Activated naive CD4-positive, alpha-beta T cell treated with Interleukin-2 at 50 U/mL for 16 hours (primary cell): Measurements from ENCODE around the gene PUM1.

Source experiments
- DNase-seq: peaks from one replicate; pipeline ENCODE4 v3.0.0-alpha.2; 2020

The PUM1 gene

GRCh38 chr1:30904962-30905335 is 160.6 kb downstream of the PUM1 start:
- no peak for DNase-seq

- no peak for DNase-seq
Observed at GRCh38 chr1:30904191-30904961, 161.1 kb downstream of the PUM1 start.

- DNase-seq = no peak
Observed at GRCh38 chr1:30903343-30904034, 162.0 kb downstream of the PUM1 start.

GRCh38 chr1:30902593-30903290 is 162.8 kb downstream of the PUM1 start:
- no peak for DNase-seq

GRCh38 chr1:30901798-30902581 is 163.5 kb downstream of the PUM1 start:
- no peak for DNase-seq

- DNase-seq = no peak
Observed at GRCh38 chr1:30900931-30901560, 164.5 kb downstream of the PUM1 start.

GRCh38 chr1:30900486-30900885 is 165.0 kb downstream of the PUM1 start:
- DNase-seq = no peak

- no peak for DNase-seq
Observed at GRCh38 chr1:30899577-30900389, 165.7 kb downstream of the PUM1 start.

- DNase-seq = no peak
Observed at GRCh38 chr1:30898031-30898815, 167.3 kb downstream of the PUM1 start.

GRCh38 chr1:30896905-30897304 is 168.6 kb downstream of the PUM1 start:
- no peak for DNase-seq

- DNase-seq = no peak
Observed at GRCh38 chr1:30895944-30896660, 169.4 kb downstream of the PUM1 start.

- no peak for DNase-seq
Observed at GRCh38 chr1:30895382-30895943, 170.1 kb downstream of the PUM1 start.

- DNase-seq = no peak
Observed at GRCh38 chr1:30894508-30894973, 171.0 kb downstream of the PUM1 start.

GRCh38 chr1:30893776-30894507 is 171.6 kb downstream of the PUM1 start:
- DNase-seq = no peak

- DNase-seq = no peak
Observed at GRCh38 chr1:30892671-30893073, 172.8 kb downstream of the PUM1 start.

- no peak for DNase-seq
Observed at GRCh38 chr1:30891227-30891552, 174.3 kb downstream of the PUM1 start.

GRCh38 chr1:30890502-30891226 is 174.9 kb downstream of the PUM1 start:
- DNase-seq = no peak

GRCh38 chr1:30889511-30889910 is 176.0 kb downstream of the PUM1 start:
- no peak for DNase-seq
